Left lung (tissue), 10 donors: ENCODE measurements around the gene SUSD1. TPM values are rescaled to one million over a fixed set of nuclear protein-coding genes. Genes with fewer than 3 reads are reported as not detected.
A peak's percentile ranks its signal among the peaks of the same experiment; 100 is the strongest.

Experiments
- ATAC-seq: fragments of 200-7000 bp; cut with Tn5 transposase; one replicate; pipeline ENCODE4 v1.9.1; 2020; ENCODE audit warnings: moderate library complexity
- DNase-seq, 4 donors: peaks; one replicate each; pipeline ENCODE4 v3.0.0-alpha.2; 2013 to 2020
- H3K27ac ChIP-seq, 2 donors: fragments of 200-600 bp; sonication (generic) in 1 of 2; one replicate each; pipeline versions ENCODE4 v1.5.0 to v1.8.0; 2020 to 2021
- H3K27me3 ChIP-seq, 2 donors: fragments of 200-600 bp; sonication (generic) in 1 of 2; one replicate each; pipeline versions ENCODE4 v1.5.0 to v1.8.0; 2020 to 2021
- H3K36me3 ChIP-seq, 2 donors: fragments of 200-600 bp; sonication (generic) in 1 of 2; one replicate each; pipeline versions ENCODE4 v1.5.0 to v1.8.0; 2020 to 2021
- H3K4me1 ChIP-seq, 2 donors: fragments of 200-600 bp; one replicate each; pipeline ENCODE4 v1.8.0; 2021
- H3K4me3 ChIP-seq, 2 donors: fragments of 200-600 bp; sonication (generic) in 1 of 2; one replicate each; pipeline versions ENCODE4 v1.5.0 to v1.8.0; 2020 to 2021; ENCODE audit warnings: mild to moderate bottlenecking in 1 of 2
- H3K9me3 ChIP-seq, 2 donors: fragments of 200-600 bp; sonication (generic) in 1 of 2; one replicate each; pipeline versions ENCODE4 v1.5.0 to v1.8.0; 2020 to 2021
- CTCF ChIP-seq, 2 donors: fragments of 200-600 bp; sonication (generic) in 1 of 2; IDR thresholded peaks; one replicate each; pipeline versions ENCODE4 v1.5.0 to v1.8.0; 2021; ENCODE audit warnings: antibody characterized with exemption in 2 of 2
- intact Hi-C, 2 donors: fragments of 100-400 bp; cut with DNase I; formaldehyde crosslinking; loops; one replicate each; pipeline versions ENCODE4 v1.11.2 to v1.14.2; 2022
- polyA plus RNA-seq, 6 donors: library from polyadenylated mRNA; unstranded; fragments of 120-200 nt; gene quantifications; one replicate each; pipeline ENCODE4 v1.2.1, GENCODE V29; 2013; ENCODE audit not compliant: insufficient read length in 6 of 6
- total RNA-seq, 2 donors: library from RNA; stranded (reverse); fragmentation: NEBNext Ultra II Directional; extraction: Animal tissue kit (Norgen Biotek cat#: 25700); gene quantifications; one replicate each; pipeline ENCODE4 v1.2.1, GENCODE V29; 2021
- donor health status: DM: no; HTN: yes; CAD: no.
- donor health status: DM: no; HTN: no; CAD: no.

SUSD1 gene
- total and polyA plus RNA-seq, 8 donors: 26.7 to 41.8 (median 32.8) TPM

DNA sequence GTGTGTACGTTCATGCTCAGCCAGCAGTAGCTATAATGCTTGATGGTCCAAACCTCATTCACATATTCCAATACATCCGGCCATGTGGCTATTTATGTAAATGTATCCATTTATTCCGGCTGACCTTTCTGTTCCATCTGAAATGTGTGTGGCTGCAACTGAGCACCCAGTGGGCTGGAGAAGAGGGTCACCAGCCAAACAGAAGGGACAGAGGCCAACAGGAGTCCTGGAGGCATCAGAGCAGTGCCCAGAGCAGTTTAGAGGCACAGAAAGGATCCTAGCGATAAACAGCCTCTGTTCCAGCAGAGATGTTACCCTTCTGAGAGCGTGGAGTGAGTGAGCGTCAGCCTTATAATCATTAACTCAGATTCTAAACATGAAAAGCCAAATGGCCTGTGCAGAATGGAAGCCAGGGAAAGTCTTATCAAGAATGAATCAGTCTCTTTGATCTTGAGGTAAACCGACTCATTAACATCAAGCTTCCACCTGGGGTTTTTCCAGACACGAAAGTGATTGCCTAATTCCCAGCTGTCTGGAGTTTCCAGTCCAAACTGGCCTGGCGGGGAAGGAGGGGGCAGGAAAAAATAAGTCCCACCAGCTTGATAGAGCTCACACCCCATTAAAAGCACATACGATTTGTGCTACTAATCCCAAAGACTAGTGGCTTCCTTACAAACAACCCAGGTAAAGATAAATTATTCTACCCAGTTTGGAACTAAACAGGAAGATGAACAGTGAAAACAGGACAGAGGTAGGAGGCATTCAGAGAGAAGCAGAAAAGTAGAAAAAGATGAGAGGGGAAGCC, 55.7 kb downstream of the SUSD1 start:
- peaks cover 0 to 62% of the 10 kb centered on the region in 2 donors for H3K36me3 ChIP-seq
- ATAC-seq (peak; percentile 87), DNase-seq (peak in 3 of 4 donors; percentile 49 to 81 (median 51))
- intact Hi-C loops: no loop called here
- no peaks in the 10 kb centered on the region for H3K9me3 ChIP-seq
- no peaks in the 10 kb centered on the region for H3K27me3 ChIP-seq
- TF ChIP-seq CTCF (IDR thresholded peaks at IDR 0.05): no peak
- H3K27ac ChIP-seq: peak overlapping the region; percentile 34 to 66
- H3K4me3 ChIP-seq: no peak overlapping the region
- H3K4me1 ChIP-seq: peaks cover 0 to 6% of the 10 kb centered on the region in 2 donors

DNA sequence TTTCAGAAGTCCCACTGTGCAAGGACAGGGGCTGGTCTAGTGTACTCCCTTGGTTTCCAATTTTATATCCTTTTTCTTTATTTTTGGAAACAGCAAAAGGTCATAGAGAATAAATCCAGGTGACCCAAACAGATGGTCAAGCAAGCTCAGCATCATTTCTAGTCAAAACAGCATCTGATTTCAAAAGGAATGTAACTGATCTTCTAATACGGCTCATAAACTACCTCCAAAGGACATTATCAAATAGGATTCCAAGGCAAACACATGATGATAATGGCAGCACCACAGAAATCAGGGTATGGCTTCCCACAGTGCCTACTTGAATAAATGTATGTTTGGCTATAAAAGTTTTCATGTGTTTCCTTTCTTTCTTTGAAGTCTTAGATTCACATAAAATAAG, 57.1 kb downstream of the SUSD1 start:
- H3K27me3 ChIP-seq: no peaks in the 10 kb centered on the region
- H3K36me3 ChIP-seq: peaks cover 0 to 49% of the 10 kb centered on the region in 2 donors
- DNase-seq (no peak), ATAC-seq (no peak)
- no peaks in the 10 kb centered on the region for H3K9me3 ChIP-seq
- H3K27ac ChIP-seq: no peak overlapping the region
- TF ChIP-seq CTCF (IDR thresholded peaks at IDR 0.05): no peak
- H3K4me1 ChIP-seq: peaks cover 0 to 6% of the 10 kb centered on the region in 2 donors
- H3K4me3 ChIP-seq: no peak overlapping the region
- intact Hi-C loops: no loop called here

DNA sequence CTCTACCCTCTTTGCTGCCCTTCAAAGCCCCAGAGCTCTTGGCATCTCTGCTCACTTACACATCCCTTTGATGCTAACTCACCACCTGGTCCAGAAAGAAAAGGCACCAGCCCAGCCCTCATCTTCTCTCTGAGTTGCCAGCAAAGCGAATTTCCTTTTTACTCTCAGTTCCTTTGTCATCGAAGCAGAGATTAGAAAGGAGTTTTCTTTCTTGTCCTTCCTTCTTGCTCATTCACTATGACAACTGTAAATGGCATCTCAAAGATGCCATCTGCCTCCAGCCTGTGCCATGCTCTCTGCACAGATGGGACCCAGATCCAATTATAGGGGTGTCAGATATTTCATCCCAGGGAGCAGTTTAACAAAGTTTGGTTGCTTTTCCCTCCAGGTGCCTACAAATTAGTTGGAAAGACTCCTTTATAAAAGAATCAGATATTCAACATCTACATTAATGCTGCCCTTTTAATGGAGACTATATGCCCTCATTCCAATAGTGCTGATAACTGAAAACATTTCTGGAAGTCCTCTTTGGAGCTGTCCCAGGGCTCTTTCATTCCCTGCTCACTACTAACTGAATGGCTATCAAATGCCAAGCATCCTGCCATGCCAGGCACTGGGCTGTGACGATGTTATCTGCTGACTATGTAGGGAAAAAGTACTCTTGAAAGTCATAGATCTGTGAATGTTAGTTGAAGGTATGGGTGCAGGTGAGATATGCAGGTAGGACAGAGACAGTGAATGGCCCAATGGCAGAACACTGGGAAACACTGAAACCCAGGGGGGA, 58.9 kb downstream of the SUSD1 start:
- H3K36me3 ChIP-seq: peaks cover 0 to 48% of the 10 kb centered on the region in 2 donors
- H3K27me3 ChIP-seq: no peaks in the 10 kb centered on the region
- DNase-seq: no peak
- H3K27ac ChIP-seq: no peak overlapping the region
- no peak for ATAC-seq
- H3K4me1 ChIP-seq: peaks cover 0 to 6% of the 10 kb centered on the region in 2 donors
- no peaks in the 10 kb centered on the region for H3K9me3 ChIP-seq
- H3K4me3 ChIP-seq: no peak overlapping the region
- TF ChIP-seq CTCF (IDR thresholded peaks at IDR 0.05): no peak
- intact Hi-C loops: no loop called here

GRCh38 chr9:112115109-112115508, 60.0 kb downstream of the SUSD1 start:
- DNase-seq (no peak), ATAC-seq (no peak)
- Histone ChIP-seq H3K4me1 (peaks cover 0 to 4% of the 10 kb centered on the region in 2 donors), H3K4me3 (no peak overlapping the region), H3K27me3 (no peaks in the 10 kb centered on the region), H3K36me3 (peaks cover 0 to 49% of the 10 kb centered on the region in 2 donors), H3K27ac (no peak overlapping the region), H3K9me3 (no peaks in the 10 kb centered on the region)
- intact Hi-C loops: no loop called here
- no peak for TF ChIP-seq CTCF (IDR thresholded peaks at IDR 0.05)
